H1 (cell line): ENCODE measurements around the gene NIN. TPM values are rescaled to one million over a fixed set of nuclear protein-coding genes. Genes with fewer than 3 reads are reported as not detected.

Experiments
- CTCF ChIA-PET: fragments of 300-600 bp; sonication (Branson Sonifier 250); formaldehyde crosslinking; loops from one replicate; lab custom pipeline; 2021; ENCODE audit not compliant: partially characterized antibody; lab: Charles Lee
- POLR2A ChIA-PET: fragments of 300-600 bp; sonication (Branson Sonifier 250); formaldehyde crosslinking; loops from one replicate; lab custom pipeline; 2021; ENCODE audit warnings: inconsistent platforms; ENCODE audit not compliant: partially characterized antibody; lab: Charles Lee
- DNase-seq, 2 experiments: peaks; one replicate each; pipeline versions ENCODE4 v3.0.0 to v3.0.0-alpha.2; 2010 to 2022; ENCODE audit warnings: low spot score in 2 of 2, low read depth in 1 of 2, mixed read lengths in 1 of 2
- FAIRE-seq: peaks from 2 replicates; lab custom pipeline; 2011; peaks lifted over from hg19 to GRCh38; lab: Jason Lieb, UNC
- H2AFZ ChIP-seq: 2 replicates; pipeline ENCODE4 v1.8.1; 2012; ENCODE audit warnings: low read length, inconsistent platforms
- H2AK5ac ChIP-seq: 2 replicates; pipeline ENCODE4 v1.6.1; 2013; ENCODE audit warnings: low read depth, low read length
- H2BK120ac ChIP-seq: replicated peaks from 2 replicates; pipeline ENCODE3; 2013; ENCODE audit warnings: low read depth, low read length, inconsistent platforms
- H2BK12ac ChIP-seq: 2 replicates; pipeline ENCODE4 v1.6.1; 2013; ENCODE audit warnings: low read depth, low read length
- H2BK15ac ChIP-seq: 2 replicates; pipeline ENCODE4 v1.6.1; 2013; ENCODE audit warnings: low read length
- H2BK20ac ChIP-seq: 2 replicates; pipeline ENCODE4 v1.6.1; 2013; ENCODE audit warnings: low read length
- H2BK5ac ChIP-seq: 2 replicates; pipeline ENCODE4 v1.6.1; 2013; ENCODE audit warnings: low read depth, low read length
- H3K14ac ChIP-seq: 2 replicates; pipeline ENCODE4 v1.6.1; 2013; ENCODE audit warnings: inconsistent platforms; ENCODE audit not compliant: insufficient read length
- H3K18ac ChIP-seq: 2 replicates; pipeline ENCODE4 v1.6.1; 2013; ENCODE audit warnings: low read length; ENCODE audit errors: extremely low read depth
- H3K23ac ChIP-seq: 2 replicates; pipeline ENCODE4 v1.6.1; 2013; ENCODE audit warnings: inconsistent platforms; ENCODE audit not compliant: insufficient read length
- H3K23me2 ChIP-seq: 2 replicates; pipeline ENCODE4 v1.6.1; 2013; ENCODE audit warnings: low read depth, low read length
- H3K27ac ChIP-seq: 2 replicates; pipeline ENCODE4 v1.6.1; 2011; ENCODE audit warnings: low read depth, low read length, inconsistent platforms
- H3K27me3 ChIP-seq, 4 experiments: replicated peaks in 1 of 4; 1 replicate in 1 of 4; 2 replicates in 3 of 4; pipeline versions ENCODE4 v1.6.1 to v1.8.1; 2011 to 2013; ENCODE audit warnings: low read length in 3 of 4, mild to moderate bottlenecking in 3 of 4, inconsistent platforms in 2 of 4, mixed read lengths in 2 of 4, moderate library complexity in 1 of 4; ENCODE audit not compliant: control insufficient read depth in 3 of 4, insufficient read depth in 3 of 4; ENCODE audit errors: extremely low read depth in 1 of 4
- H3K36me3 ChIP-seq, 4 experiments: 2 replicates each; pipeline versions ENCODE4 v1.6.1 to v1.8.1; 2011 to 2013; ENCODE audit warnings: mild to moderate bottlenecking in 4 of 4, low read length in 3 of 4, moderate library complexity in 2 of 4, control low read depth in 1 of 4, inconsistent platforms in 1 of 4; ENCODE audit not compliant: insufficient read depth in 4 of 4, control insufficient read depth in 2 of 4
- H3K4ac ChIP-seq: replicated peaks from 2 replicates; pipeline ENCODE3; 2013; ENCODE audit warnings: low read length, low read depth, mixed read lengths, inconsistent platforms; ENCODE audit not compliant: insufficient read length
- H3K4me1 ChIP-seq, 4 experiments: replicated peaks in 1 of 4; 1 replicate in 1 of 4; 2 replicates in 3 of 4; pipeline versions ENCODE4 v1.6.1 to v1.8.1; 2011 to 2013; ENCODE audit warnings: low read length in 3 of 4, inconsistent platforms in 2 of 4, mixed read lengths in 1 of 4; ENCODE audit not compliant: insufficient read depth in 4 of 4, control insufficient read depth in 3 of 4
- H3K4me2 ChIP-seq, 2 experiments: 2 replicates each; pipeline versions ENCODE4 v1.6.1 to v1.8.1; 2011 to 2013; ENCODE audit warnings: low read depth in 2 of 2, low read length in 2 of 2, control low read depth in 1 of 2, inconsistent platforms in 1 of 2, mild to moderate bottlenecking in 1 of 2; ENCODE audit not compliant: insufficient read depth in 1 of 2
- H3K4me3 ChIP-seq, 4 experiments: fragments of 200-600, 300-600 bp in 1 of 4; sonication (generic), shearing (Covaris generic), sonication (Bioruptor Twin) in 1 of 4; 2 replicates each; pipeline versions ENCODE4 v1.5.1 to v1.8.1; 2011 to 2016; ENCODE audit warnings: low read length in 4 of 4, low read depth in 3 of 4, control low read depth in 2 of 4, inconsistent platforms in 2 of 4, mild to moderate bottlenecking in 2 of 4, mixed read lengths in 1 of 4, moderate library complexity in 1 of 4; ENCODE audit not compliant: insufficient read depth in 2 of 4; ENCODE audit errors: extremely low read depth in 1 of 4
- H3K56ac ChIP-seq: replicated peaks from 2 replicates; pipeline ENCODE3; 2013; ENCODE audit warnings: low read depth, mild to moderate bottlenecking, mixed read lengths, low read length, inconsistent platforms; ENCODE audit not compliant: insufficient read length
- H3K79me1 ChIP-seq: 2 replicates; pipeline ENCODE4 v1.6.1; 2013; ENCODE audit warnings: low read depth, low read length, control low read depth
- H3K79me2 ChIP-seq, 2 experiments: 2 replicates each; pipeline versions ENCODE4 v1.6.1 to v1.8.1; 2012 to 2013; ENCODE audit warnings: low read length in 2 of 2, mild to moderate bottlenecking in 2 of 2, inconsistent platforms in 1 of 2; ENCODE audit not compliant: insufficient read depth in 2 of 2, control insufficient read depth in 1 of 2
- H3K9ac ChIP-seq, 4 experiments: replicated peaks in 1 of 4; 1 replicate in 1 of 4; 2 replicates in 3 of 4; pipeline versions ENCODE4 v1.6.1 to v1.8.1; 2011 to 2013; ENCODE audit warnings: low read depth in 3 of 4, low read length in 3 of 4, control low read depth in 2 of 4, mild to moderate bottlenecking in 2 of 4, moderate library complexity in 2 of 4, inconsistent platforms in 1 of 4; ENCODE audit errors: extremely low read depth in 1 of 4
- H3K9me3 ChIP-seq, 2 experiments: 2 replicates each; pipeline versions ENCODE4 v1.6.1 to v1.8.1; 2012 to 2013; ENCODE audit warnings: mild to moderate bottlenecking in 2 of 2, moderate library complexity in 2 of 2, control low read depth in 1 of 2, inconsistent platforms in 1 of 2, low read depth in 1 of 2, low read length in 1 of 2, mixed read lengths in 1 of 2; ENCODE audit not compliant: insufficient read depth in 2 of 2
- H4K20me1 ChIP-seq, 2 experiments: replicated peaks in 1 of 2; 2 replicates each; pipeline versions ENCODE3 to v1.8.1; 2011 to 2013; ENCODE audit warnings: inconsistent platforms in 2 of 2, low read length in 2 of 2, mild to moderate bottlenecking in 1 of 2; ENCODE audit not compliant: insufficient read depth in 2 of 2, control insufficient read depth in 1 of 2
- H4K5ac ChIP-seq: 2 replicates; pipeline ENCODE4 v1.6.1; 2013; ENCODE audit warnings: low read length, low read depth, mixed read lengths, inconsistent platforms; ENCODE audit not compliant: insufficient read length
- H4K8ac ChIP-seq: 2 replicates; pipeline ENCODE4 v1.8.0; 2013; ENCODE audit warnings: mild to moderate bottlenecking, moderate library complexity, low read length, inconsistent platforms; ENCODE audit not compliant: insufficient read depth; ENCODE audit errors: extremely low read depth
- H4K91ac ChIP-seq: replicated peaks from 2 replicates; pipeline ENCODE3; 2013; ENCODE audit warnings: low read length, mixed read lengths, inconsistent platforms; ENCODE audit not compliant: insufficient read length
- ASH2L ChIP-seq: fragments of 200-600, 300-600 bp; sonication (generic); IDR thresholded peaks from one replicate; pipeline ENCODE4 v1.7.1; 2017; ENCODE audit warnings: low read length
- ATF3 ChIP-seq: IDR thresholded peaks from 2 replicates; pipeline ENCODE4 v1.6.1; 2011; ENCODE audit warnings: low read depth, mild to moderate bottlenecking, low read length; ENCODE audit not compliant: insufficient read depth
- BRCA1 ChIP-seq: IDR thresholded peaks from 2 replicates; pipeline ENCODE4 v1.6.1; 2012; ENCODE audit warnings: low read depth, low read length, improper control_type of control experiment
- CBX5 ChIP-seq: fragments of 300-800, 300-1000 bp; sonication (generic); IDR thresholded peaks from 2 replicates; pipeline ENCODE4 v1.7.1; 2016; ENCODE audit warnings: antibody characterized with exemption, low read length, low read depth
- CEBPB ChIP-seq: IDR thresholded peaks from 2 replicates; pipeline ENCODE4 v1.6.1; 2012; ENCODE audit warnings: low read depth, low read length
- CHD2 ChIP-seq: IDR thresholded peaks from 2 replicates; pipeline ENCODE4 v1.6.1; 2012; ENCODE audit warnings: low read length, improper control_type of control experiment
- E2F6 ChIP-seq: IDR thresholded peaks from 2 replicates; pipeline ENCODE4 v1.6.1; 2012; ENCODE audit warnings: inconsistent platforms
- GTF2F1 ChIP-seq: IDR thresholded peaks from 2 replicates; pipeline ENCODE4 v1.6.1; 2012; ENCODE audit warnings: low read depth, low read length, improper control_type of control experiment, borderline replicate concordance
- HDAC2 ChIP-seq, 2 experiments: fragments of 300-600 bp in 1 of 2; sonication (generic) in 1 of 2; IDR thresholded peaks; 2 replicates each; pipeline ENCODE4 v1.6.1; 2011 to 2012; ENCODE audit warnings: low read depth in 2 of 2, low read length in 2 of 2, mild to moderate bottlenecking in 2 of 2, moderate library complexity in 2 of 2, borderline replicate concordance in 1 of 2, inconsistent platforms in 1 of 2
- KDM5A ChIP-seq: fragments of 200-600 bp; IDR thresholded peaks from 2 replicates; pipeline ENCODE4 v1.7.1; 2012; ENCODE audit warnings: mild to moderate bottlenecking, low read length, inconsistent platforms, mixed read lengths
- POU5F1 ChIP-seq: IDR thresholded peaks from 2 replicates; pipeline ENCODE4 v1.6.1; 2011; ENCODE audit warnings: low read depth, mild to moderate bottlenecking, low read length, moderate library complexity
- YY1 ChIP-seq: IDR thresholded peaks from 2 replicates; pipeline ENCODE4 v1.6.1; 2011; ENCODE audit warnings: low read depth, mild to moderate bottlenecking, low read length
- WGBS, 2 experiments: shearing (Covaris generic) in 1 of 2; methylation state at CpG; one replicate each; pipeline versions ENCODE4 v1.1.6 to v1.1.7; 2013 to 2015; ENCODE audit warnings: low lambda C conversion rate in 2 of 2, mixed read lengths in 2 of 2, inconsistent platforms in 1 of 2, low coverage in 1 of 2, missing lambda C conversion rate in 1 of 2; ENCODE audit not compliant: insufficient replicate concordance in 2 of 2, insufficient coverage in 1 of 2, insufficient read length in 1 of 2; ENCODE audit errors: extremely low coverage in 1 of 2, missing lambda C conversion rate in 1 of 2; 5-methylcytosine and 5-hydroxymethylcytosine counted together
- polyA plus RNA-seq, 7 experiments: library from polyadenylated mRNA; depleted of rRNA in 3 of 7; stranded (reverse) in 5 of 7; unstranded in 2 of 7; fragments of >200 nt in 5 of 7; fragments of 200-250 nt in 2 of 7; gene quantifications; 1 replicate in 5 of 7; 2 replicates in 1 of 7; 4 replicates in 1 of 7; pipeline versions ENCODE4 v1.2.1 to v1.2.3, GENCODE V29; 2011 to 2013; ENCODE audit warnings: missing spikeins in 2 of 7, mixed read lengths in 2 of 7
- total RNA-seq: library from RNA; stranded (reverse); fragmentation: NEBNext Ultra II Directional; extraction: Animal tissue kit (Norgen Biotek cat#: 25700); gene quantifications from 2 replicates; pipeline ENCODE4 v1.2.1, GENCODE V29; 2021

The NIN gene
- total and polyA plus RNA-seq, 2 of the 8 experiments (the other 6 are each of a cell fraction or from before 2014, with no cell fraction given) = 3.2 to 21.3 TPM

GRCh38 chr14:50865391-50866076, 34.6 kb upstream of the NIN start:
- DNase-seq (no peak), FAIRE-seq (no peak)
- 95% methylated on average over 11 of the region's 11 CpGs; no CpG with 5 or more reads in 1 of the 2 experiments for WGBS, 2 experiments
- Histone ChIP-seq H2BK12ac (no peak overlapping the region), H3K4me1 (peaks cover 0 to 1% (median 0%) of the 10 kb centered on the region in 4 experiments; a peak in 1 of 7 replicates), H4K91ac (no peak overlapping the region), H3K4ac (no peak overlapping the region), H3K23me2 (no peaks in the 10 kb centered on the region), H3K27ac (no peak overlapping the region), H2BK5ac (no peak overlapping the region), H3K36me3 (no peaks in the 10 kb centered on the region), H2BK15ac (no peak overlapping the region), H3K9me3 (no peaks in the 10 kb centered on the region), H3K79me2 (no peaks in the 10 kb centered on the region), H3K18ac (no peak overlapping the region), H3K9ac (no peak overlapping the region), H2BK20ac (no peak overlapping the region), H3K4me2 (no peak overlapping the region), H3K56ac (no peak overlapping the region), H2BK120ac (no peak overlapping the region), H2AFZ (no peak overlapping the region), H3K23ac (no peak overlapping the region), H2AK5ac (no peak overlapping the region), H3K14ac (no peak overlapping the region), H3K79me1 (no peaks in the 10 kb centered on the region), H3K4me3 (no peak overlapping the region), H4K5ac (no peak overlapping the region), H4K8ac (no peak overlapping the region), H3K27me3 (peaks cover 0 to 2% (median 0%) of the 10 kb centered on the region in 4 experiments; a peak in 1 of 7 replicates), H4K20me1 (no peaks in the 10 kb centered on the region)
- CTCF ChIA-PET = interaction anchor here (1.0 to 4.6 kb wide), 4 partner anchors 11 to 39 kb away, joined by 3 to 24 read pairs (median 4); no protein-coding TSS in a partner anchor
- POLR2A ChIA-PET = no interaction called here
- TF ChIP-seq CEBPB (no peak), BRCA1 (no peak), HDAC2 (IDR thresholded peaks at IDR 0.05; ENCODE audit: borderline replicate concordance in 1 of 2, low read depth in 2 of 2, low read length in 2 of 2) (no peak), ATF3 (no peak), E2F6 (no peak), YY1 (no peak), POU5F1 (no peak), KDM5A (no peak), CBX5 (no peak), GTF2F1 (no peak), ASH2L (no peak), CHD2 (no peak)
